ENCODE measurements around the gene LLGL2. TPM values are rescaled to one million over a fixed set of nuclear protein-coding genes. Genes with fewer than 3 reads are reported as not detected.
A peak's percentile ranks its signal among the peaks of the same experiment; 100 is the strongest.

Gene LLGL2
- total and polyA plus RNA-seq, 8 donors = 72.3 to 565 (median 174) TPM

- intact Hi-C loops (cut with DNase I; ENCODE audit: low total_unique reads) = loop anchor here (10.0 kb wide), 1 partner anchor 171 kb away; no protein-coding TSS in a partner anchor
- H3K27me3 ChIP-seq = no peaks in the 10 kb centered on the region
- no peak for TF ChIP-seq POLR2A (IDR thresholded peaks at IDR 0.05)
- TF ChIP-seq EP300 (IDR thresholded peaks at IDR 0.05) = no peak
- TF ChIP-seq CTCF (IDR thresholded peaks at IDR 0.05) = no peak
- no peak for TF ChIP-seq POLR2AphosphoS5 (IDR thresholded peaks at IDR 0.05)
- peak in 1 of 2 donors; percentile 5 for DNase-seq
- H3K4me3 ChIP-seq = no peak overlapping the region
- WGBS, 5 donors = 76 to 86% (median 79%) methylated on average over 10 to 13 of the region's 13 CpGs
- H3K36me3 ChIP-seq = peaks cover 0 to 7% (median 4%) of the 10 kb centered on the region in 4 donors
- peaks cover 0 to 7% (median under 1%) of the 10 kb centered on the region in 4 donors for H3K4me1 ChIP-seq
- H3K27ac ChIP-seq = no peak overlapping the region
- no peaks in the 10 kb centered on the region for H3K9me3 ChIP-seq
Measured at GRCh38 chr17:75595284-75595919, 69.9 kb downstream of the LLGL2 start.

GRCh38 chr17:75595920-75596313, 70.4 kb downstream of the LLGL2 start:
- WGBS, 5 donors = 70 to 87% (median 82%) methylated on average over 6 of the region's 6 CpGs
- H3K4me3 ChIP-seq = no peak overlapping the region
- intact Hi-C loops (cut with DNase I; ENCODE audit: low total_unique reads) = loop anchor here (10.0 kb wide), 1 partner anchor 171 kb away; no protein-coding TSS in a partner anchor
- no peak for DNase-seq
- H3K9me3 ChIP-seq = no peaks in the 10 kb centered on the region
- H3K27me3 ChIP-seq = no peaks in the 10 kb centered on the region
- H3K27ac ChIP-seq = no peak overlapping the region
- H3K4me1 ChIP-seq = peaks cover 0 to 2% (median 0%) of the 10 kb centered on the region in 4 donors
- TF ChIP-seq CTCF (IDR thresholded peaks at IDR 0.05) (no peak), POLR2AphosphoS5 (IDR thresholded peaks at IDR 0.05) (no peak), EP300 (IDR thresholded peaks at IDR 0.05) (no peak), POLR2A (IDR thresholded peaks at IDR 0.05) (no peak)
- peaks cover 0 to 7% (median 4%) of the 10 kb centered on the region in 4 donors for H3K36me3 ChIP-seq

- Histone ChIP-seq H3K36me3 (peaks cover 0 to 7% (median 2%) of the 10 kb centered on the region in 4 donors), H3K4me3 (no peak overlapping the region), H3K4me1 (no peaks in the 10 kb centered on the region), H3K27me3 (no peaks in the 10 kb centered on the region), H3K9me3 (no peaks in the 10 kb centered on the region), H3K27ac (no peak overlapping the region)
- WGBS, 5 donors = 80 to 96% (median 91%) methylated on average over 5 to 17 of the region's 17 CpGs
- no peak for DNase-seq
- TF ChIP-seq EP300 (IDR thresholded peaks at IDR 0.05) (no peak), POLR2A (IDR thresholded peaks at IDR 0.05) (no peak), CTCF (IDR thresholded peaks at IDR 0.05) (no peak), POLR2AphosphoS5 (IDR thresholded peaks at IDR 0.05) (no peak)
- intact Hi-C loops (cut with DNase I; ENCODE audit: low total_unique reads) = loop anchor here (10.0 kb wide), 1 partner anchor 172 kb away; no protein-coding TSS in a partner anchor
Measured at GRCh38 chr17:75596320-75597087, 71.0 kb downstream of the LLGL2 start.

- peaks cover 0 to 8% (median 5%) of the 10 kb centered on the region in 4 donors for H3K36me3 ChIP-seq
- peak; percentile 74 to 77 for DNase-seq
- intact Hi-C loops (cut with DNase I; ENCODE audit: low total_unique reads) = no loop called here
- H3K4me1 ChIP-seq = peaks cover 0 to 3% (median 0%) of the 10 kb centered on the region in 4 donors
- 50 to 67% (median 60%) methylated on average over 26 to 28 of the region's 28 CpGs for WGBS, 5 donors
- no peaks in the 10 kb centered on the region for H3K9me3 ChIP-seq
- peak in 5 of 7 experiments; percentile 56 to 77 (median 66) for TF ChIP-seq CTCF (IDR thresholded peaks at IDR 0.05)
- TF ChIP-seq POLR2AphosphoS5 (IDR thresholded peaks at IDR 0.05) = peak in 1 of 3 donors; percentile 36
- TF ChIP-seq EP300 (IDR thresholded peaks at IDR 0.05) = no peak
- H3K4me3 ChIP-seq = no peak overlapping the region
- H3K27ac ChIP-seq = no peak overlapping the region
- H3K27me3 ChIP-seq = no peaks in the 10 kb centered on the region
Measured at GRCh38 chr17:75601057-75601987, 75.8 kb downstream of the LLGL2 start.

All from stomach (tissue), 9 donors.